HG03025 (cell line): ENCODE measurements around the gene EEPD1.
A peak's percentile ranks its signal among the peaks of the same experiment; 100 is the strongest.
"Not testable (repeated sequence)": the region's sequence is repeated elsewhere in the genome, so short reads cannot be mapped to it uniquely, and the experiment has no call there.

Experiments used
- ATAC-seq: cut with Tn5 transposase; IDR thresholded peaks from one replicate; pipeline ENCODE4 v1.9.1; 2021; ENCODE audit warnings: mild to moderate bottlenecking, moderate library complexity; ENCODE audit not compliant: unreplicated experiment, low FRiP score

Gene EEPD1

DNA sequence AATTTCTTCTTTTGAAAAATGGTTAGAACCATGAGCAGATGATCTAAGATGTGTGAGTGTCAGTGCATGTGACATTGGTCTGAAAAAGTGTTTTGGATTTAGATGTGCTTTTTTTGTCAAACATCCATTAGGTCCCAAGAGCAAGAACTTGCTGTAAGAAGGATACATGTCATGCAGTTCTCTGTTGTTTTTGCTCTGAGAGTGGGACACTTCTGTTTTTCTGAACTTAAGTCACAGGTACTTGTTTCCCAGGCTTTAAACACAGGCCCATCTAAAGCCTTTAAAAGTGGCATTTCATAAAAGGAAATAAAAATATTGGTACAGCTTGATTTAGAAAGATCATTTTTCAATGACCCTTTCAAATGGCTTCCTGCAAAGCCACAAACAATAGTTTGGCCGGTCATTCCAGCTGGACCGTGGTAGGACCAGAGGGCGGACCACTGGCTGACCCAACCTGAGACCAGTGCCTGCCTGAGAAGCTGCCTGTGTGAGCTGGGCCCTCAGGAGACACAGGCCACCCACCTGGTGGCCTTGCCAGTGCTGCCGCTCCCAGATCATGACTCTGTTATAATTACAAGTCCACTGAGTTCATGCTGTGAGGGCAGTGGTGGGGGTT lies 92.7 kb downstream of the EEPD1 start:
- ATAC-seq, result no peak

DNA sequence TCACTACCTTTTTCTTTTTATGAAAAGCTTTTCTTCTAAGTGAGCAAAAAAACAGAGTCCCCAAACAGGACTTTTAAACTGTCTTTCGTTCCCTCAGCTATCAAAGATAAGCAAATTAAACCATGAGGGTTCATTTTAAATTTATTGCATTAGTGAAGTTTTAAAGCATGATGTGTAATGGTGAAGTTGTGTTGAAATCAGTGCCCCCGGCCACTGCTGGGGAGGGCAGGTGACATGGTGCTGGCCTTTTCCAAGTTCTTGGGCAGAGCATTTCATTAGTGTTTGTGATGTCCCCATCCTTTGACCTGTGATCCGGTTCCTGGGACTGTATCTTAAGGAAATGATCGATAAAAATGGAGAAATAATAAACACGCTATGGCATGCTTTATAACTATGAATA lies 96.0 kb downstream of the EEPD1 start:
- no peak for ATAC-seq

DNA sequence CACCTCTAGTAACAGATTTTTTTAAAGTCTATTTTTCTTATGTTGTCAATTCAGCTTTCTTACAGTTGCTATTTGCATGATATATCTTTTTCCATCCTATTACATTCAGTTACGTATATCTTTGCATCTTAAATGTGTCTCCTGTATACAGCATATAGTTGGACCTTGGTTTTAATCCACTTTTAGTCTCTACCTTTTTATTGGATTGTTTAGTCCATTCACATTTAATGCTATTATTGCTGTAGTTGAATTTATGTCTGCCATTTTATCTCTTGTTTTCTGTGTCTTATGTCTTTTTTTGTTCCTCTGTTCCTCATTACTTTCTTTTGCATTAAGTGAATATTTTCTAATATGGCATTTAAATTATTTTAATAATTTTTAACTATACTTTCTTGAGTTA lies 100.6 kb downstream of the EEPD1 start:
- ATAC-seq, result no peak

DNA sequence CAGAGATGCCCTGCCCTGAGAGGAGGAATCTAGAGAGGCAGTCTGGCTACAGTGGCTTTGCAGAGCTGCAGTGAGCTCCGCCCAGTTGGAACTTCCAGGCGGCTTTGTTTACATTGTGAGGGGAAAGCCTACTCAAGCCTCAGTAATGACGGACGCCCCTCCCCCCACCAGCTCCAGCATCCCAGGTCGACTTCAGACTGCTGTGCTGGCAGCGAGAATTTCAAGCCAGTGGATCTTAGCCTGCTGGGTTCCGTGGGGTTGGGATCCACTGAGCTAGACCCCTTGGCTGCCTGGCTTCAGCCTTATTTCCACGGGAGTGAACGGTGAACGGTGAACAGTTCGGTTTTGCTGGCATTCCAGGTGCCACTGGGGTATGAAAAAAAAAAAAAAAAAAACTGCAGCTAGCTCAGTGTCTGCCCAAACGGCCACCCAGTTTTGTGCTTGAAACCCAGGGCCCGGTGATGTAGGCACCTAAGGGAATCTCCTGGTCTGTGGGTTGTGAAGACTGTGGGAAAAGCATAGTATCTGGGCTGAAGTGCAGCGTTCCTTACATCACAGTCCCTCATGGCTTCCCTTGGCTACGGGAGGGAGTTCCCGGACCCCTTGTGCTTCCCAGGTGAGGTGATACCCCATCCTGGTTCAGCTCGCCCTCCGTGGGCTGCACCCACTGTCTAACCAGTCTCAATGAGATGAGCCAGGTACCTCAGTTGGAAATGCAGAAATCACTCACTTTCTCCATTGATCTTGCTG lies 105.6 kb downstream of the EEPD1 start:
- not testable (repeated sequence) for ATAC-seq

DNA sequence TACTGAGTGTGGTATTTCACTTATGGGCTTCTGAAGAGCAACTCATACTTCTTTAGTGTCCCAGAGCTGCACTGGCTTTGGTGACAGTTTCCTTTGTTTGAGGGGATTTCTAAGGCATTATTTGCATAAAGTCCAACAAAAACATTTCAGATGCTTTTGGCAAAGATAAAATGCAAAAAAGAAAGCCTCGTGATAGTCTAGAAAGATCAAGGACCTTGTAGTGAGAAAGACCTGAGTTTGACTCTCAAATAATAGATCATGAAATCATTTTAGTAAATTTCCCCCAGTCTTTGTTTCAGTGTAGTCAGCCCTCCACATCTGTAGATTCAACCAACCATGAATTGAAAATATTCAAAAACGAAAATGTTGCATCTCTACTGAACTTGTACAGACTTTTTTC lies 107.4 kb downstream of the EEPD1 start:
- no peak for ATAC-seq

DNA sequence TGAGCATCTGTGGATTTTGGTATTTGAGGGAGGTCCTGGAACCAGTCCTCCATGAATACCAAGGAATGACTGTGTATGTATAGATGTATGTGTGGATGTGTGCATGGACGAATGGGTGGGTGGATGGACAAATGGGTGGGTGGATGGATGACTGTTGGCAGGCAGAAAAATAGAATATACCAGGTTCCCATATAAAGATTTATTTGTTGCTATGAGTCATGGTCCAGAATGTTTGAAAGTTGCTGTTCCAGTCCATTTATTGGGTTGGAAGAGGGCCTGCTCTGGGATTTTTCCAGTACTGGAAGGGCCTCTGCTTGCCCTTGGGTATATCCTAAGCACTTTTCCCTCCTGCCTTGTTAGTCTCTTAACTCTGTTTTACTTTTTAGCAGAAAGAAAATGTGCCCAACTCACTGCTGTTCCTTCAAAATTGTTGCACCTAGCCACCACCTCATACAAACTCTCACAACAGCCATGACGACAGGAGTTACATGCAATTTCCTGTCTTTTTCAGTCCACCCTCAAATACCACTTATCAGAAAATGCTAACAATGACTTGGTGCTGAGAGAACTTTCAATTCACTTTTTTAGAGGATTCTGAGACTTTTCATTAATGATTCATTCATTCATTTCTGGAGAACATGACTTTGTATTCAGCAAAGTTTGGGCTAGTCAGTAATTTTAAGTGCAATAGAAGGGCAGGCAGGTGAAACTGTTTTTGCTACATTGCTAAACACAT lies 108.1 kb downstream of the EEPD1 start:
- ATAC-seq, result no peak

DNA sequence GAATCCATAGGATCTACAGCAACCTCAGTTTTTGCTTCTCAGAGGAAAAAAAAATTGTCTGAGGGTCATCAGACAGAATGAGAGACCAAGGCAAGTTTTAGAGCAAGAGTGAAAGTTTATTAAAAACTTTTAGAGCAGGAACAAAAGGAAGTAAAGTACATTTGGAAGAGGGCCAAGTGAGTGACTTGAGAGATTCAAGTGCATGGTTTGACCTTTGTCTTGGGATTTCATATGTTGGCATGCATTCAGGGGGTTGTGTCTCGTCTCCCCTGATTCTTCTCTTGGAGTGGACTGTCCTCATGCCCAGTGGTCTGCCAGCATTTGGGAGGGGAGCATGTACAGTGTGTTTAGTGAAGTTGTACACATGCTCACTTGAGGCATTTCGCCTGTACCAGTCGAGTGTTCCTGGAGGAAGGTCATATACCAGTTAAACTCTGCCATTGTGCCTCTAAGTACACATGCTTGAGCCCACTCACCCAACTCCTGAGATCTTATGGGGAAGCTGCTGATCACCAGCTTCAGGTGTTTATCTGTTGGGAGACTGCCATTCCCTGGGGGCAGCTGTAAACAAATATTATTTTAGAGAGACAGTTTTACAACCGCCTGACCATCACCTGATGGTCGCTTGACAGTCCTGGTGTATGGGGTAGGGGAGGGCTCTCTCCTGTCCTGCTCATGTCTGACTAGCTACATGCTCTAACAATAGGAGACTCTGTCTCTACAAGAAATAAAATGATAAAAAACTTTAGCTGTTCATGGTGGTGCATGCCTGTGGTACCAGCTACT lies 109.4 kb downstream of the EEPD1 start:
- no peak for ATAC-seq

DNA sequence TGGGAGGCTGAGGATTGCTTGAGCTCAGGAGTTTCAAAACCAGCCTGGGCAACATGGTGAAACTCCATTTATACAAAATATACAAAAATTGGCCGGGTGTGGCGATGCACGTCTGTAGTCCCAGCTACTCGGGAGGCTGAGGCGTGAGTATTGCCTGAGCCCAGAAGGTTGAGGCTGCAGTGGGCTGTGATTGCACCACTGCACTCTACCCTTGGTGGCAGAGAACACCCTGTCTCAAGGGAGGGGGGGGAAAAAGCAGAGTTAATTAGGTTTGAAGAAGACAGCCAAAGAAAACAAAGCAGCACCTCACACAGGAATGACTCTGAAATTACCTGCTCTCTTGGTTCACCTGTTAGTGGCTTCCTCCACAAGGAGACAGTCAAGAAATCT lies 110.0 kb downstream of the EEPD1 start:
- no peak for ATAC-seq

DNA sequence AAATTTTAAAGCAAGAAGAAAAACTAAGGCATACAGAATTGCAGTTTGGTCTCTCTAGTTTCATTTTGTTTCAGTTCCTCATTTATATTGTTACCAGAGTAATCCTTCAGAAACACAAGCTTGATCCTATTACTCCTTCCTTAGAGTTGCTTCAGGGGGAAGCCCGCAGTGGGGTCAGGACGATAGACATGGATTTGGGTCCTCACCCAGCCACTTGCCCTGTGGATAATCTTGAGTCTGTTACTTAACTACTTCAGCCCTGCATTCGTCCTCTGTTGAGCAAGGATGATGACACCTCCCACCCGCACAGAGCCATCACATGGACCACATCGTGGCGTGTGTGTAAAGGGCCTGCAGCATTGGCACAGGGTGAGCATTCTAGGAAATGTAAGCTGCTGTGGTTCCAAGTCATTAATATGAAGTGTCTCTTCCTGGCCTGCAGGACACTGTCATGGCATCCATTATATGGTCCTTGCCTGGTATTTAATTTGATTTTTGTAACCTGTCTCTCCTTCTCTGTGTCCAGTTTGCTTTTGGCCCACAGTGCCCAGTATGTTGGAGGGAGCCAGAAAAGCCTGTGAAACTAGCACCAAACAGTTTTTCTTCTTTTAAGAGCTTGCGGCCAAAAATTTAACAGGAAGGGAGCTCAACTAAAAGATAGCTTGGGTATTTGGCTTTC lies 111.2 kb downstream of the EEPD1 start:
- ATAC-seq, result peak; percentile 46

DNA sequence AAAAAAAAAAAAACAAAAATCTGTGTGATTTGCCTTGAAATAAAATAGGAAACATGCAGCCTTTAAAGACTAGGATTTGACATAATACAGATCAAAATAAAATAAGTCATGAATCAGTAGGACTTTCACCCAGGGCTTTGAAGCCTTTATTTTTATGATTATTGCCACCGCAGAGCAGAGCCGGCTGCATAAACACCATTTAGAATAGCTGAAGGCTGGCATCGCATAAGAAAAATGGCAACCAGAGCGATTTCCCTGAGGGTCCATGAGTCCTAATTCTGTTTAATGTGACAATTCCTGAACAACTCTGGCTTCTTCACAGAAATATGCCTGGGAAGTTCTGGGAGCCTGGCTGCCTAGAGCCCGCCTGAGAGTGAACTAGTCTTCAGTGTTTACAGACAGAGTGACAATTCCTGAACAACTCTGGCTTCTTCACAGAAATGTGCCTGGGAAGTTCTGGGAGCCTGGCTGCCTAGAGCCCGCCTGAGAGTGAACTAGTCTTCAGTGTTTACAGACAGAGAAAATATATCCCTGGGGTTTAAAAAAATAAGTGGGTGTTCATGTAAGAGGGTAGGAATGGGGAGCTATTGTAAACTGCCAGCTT lies 112.0 kb downstream of the EEPD1 start:
- ATAC-seq, result no peak

DNA sequence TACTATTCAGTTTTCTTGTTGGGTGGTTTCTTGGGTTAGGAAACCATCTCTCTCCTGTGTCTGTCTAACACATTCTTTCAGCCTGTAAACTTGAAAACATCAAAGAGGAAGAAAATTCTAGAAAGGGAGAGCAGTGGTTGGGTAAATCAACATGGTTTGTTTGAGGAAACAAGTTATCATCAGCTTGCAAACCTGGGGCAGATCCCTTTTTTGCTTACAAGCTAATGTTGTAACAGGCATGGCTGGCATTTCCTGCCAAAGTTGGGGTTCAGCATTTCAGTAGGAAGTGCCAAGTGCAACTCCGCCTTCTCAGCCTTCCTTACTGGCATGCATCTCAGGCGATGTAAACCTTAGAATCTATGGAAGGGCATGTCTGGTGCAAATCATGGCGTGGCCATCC lies 112.6 kb downstream of the EEPD1 start:
- no peak for ATAC-seq

DNA sequence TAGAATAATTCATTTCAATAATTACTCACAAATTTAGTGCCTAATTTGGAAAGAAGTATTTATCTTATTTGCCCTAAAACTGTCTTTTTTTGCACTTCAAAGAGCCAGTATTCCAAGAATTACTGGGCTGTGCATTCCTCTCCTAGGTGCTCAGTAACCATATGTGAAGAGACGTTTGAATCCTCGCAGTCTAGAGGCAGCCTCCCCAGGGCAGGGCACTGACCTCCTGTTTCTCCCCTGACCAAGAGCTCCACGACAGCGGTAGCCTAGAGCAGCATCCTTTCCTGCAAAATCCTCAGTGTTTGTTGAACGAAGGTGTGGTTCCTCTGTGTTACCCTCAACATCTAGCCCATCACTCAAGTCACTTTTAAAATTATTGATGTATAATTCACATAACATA lies 113.1 kb downstream of the EEPD1 start:
- ATAC-seq, result no peak

DNA sequence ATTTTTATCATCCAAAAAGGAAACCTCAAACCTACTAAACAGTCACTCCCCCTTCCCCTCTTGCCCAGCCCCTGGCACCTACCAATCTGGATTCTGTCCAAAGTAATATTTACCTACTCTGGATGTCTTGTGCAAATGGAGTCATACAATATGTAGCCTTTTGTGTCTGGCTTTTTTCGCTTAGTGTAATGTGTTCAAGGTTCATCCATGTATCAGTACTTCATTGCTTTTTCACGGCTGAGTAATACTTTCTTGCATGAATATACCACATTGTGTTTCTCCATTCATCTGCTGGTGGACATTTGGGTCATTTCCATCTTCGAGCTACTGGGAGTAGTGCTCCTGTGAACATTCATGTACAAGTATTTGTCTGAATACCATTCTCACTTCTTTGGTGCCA lies 113.6 kb downstream of the EEPD1 start:
- no peak for ATAC-seq

DNA sequence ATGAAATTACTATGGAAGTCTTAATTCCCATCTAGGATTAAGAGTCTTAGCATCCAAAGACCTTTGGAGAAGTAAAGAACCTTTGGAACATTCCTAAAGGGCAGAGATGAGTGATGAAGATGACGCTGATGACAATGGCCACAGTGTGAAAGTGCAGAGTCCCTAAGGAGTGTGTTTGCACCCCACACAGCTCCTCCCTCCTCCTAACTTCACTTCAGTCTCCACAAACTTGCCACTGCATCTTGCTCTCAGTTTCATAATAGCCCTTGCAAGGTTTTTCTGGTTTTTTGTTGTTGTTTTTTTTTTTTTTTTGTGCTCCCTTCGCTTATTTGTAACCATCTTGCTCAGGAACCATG lies 119.1 kb downstream of the EEPD1 start:
- ATAC-seq, result no peak

DNA sequence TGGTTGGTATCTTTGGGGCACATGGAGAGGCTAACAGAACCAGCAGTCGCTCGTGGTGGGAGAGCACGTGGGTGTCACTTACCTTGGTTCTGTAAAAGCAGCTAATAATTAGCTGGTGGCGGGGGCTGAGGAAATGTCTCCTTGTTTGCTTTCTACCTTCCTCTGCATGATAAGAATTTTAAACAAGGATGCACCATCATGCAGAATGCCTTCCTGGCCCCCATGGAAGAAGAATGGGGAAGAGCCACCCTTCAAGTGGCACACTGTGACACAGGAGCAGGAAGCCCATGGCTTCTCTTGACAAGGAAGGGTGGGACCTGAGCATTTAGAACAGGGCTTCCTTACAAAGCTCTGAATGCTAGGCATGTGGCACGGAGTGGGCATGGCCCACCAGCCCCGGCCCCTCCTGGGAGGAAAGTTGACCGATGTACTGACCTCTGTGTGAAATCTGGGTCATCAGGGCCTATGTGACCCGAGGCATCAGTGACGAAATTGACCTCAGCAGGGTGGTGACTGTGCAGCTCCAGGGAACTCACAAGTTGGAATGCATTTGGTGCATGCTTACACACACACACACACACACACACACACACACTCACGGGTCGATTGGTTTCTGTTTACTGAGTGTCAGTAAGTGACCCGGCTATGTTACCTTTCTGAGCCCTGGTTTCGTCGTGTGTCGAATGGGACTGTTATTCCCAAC lies 119.7 kb downstream of the EEPD1 start:
- ATAC-seq, result no peak

DNA sequence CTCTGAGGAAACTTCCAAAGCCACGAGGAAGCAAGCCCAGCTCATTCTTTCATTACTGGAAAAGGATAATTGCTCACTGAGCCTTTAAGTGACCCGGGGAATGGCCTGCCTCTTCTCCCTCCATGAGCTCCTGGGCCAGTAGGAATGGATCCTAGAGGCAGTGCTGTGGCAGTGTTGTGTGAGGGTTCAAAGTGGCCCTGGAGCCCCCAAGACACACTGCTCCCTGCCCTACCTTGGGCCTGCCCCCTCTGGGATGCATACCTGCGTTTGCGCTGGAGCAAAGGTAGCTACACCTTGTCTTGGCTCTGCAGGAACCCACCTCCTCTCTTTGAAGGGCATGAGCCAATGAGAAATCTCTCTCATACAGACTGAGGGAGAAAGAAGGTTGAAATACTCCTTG lies 120.8 kb downstream of the EEPD1 start:
- no peak for ATAC-seq

DNA sequence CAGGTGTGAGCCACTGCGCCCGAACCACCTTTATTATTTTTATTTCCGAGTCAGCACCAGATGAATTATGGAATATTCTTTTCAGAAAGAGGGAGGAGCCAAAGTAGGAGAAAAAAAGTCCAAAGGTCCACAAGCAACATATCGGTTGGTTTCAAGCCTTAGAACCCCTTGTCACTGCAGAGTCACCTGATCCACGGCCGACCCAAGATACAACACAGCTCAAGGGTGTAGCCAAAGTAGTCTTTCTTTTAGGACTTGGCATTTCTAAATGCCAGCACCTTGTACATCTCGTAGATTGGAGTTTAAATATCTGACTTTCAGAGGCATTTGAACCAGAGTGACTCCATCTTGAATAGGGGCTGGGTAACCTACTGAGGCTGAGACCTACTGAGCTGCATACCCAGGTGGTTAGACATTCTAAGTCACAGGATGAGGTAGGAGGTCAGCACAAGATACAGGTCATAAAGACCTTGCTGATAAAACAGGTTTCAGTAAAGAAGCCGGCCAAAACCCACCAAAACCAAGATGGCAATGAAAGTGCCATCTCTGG lies 122.8 kb downstream of the EEPD1 start:
- no peak for ATAC-seq

DNA sequence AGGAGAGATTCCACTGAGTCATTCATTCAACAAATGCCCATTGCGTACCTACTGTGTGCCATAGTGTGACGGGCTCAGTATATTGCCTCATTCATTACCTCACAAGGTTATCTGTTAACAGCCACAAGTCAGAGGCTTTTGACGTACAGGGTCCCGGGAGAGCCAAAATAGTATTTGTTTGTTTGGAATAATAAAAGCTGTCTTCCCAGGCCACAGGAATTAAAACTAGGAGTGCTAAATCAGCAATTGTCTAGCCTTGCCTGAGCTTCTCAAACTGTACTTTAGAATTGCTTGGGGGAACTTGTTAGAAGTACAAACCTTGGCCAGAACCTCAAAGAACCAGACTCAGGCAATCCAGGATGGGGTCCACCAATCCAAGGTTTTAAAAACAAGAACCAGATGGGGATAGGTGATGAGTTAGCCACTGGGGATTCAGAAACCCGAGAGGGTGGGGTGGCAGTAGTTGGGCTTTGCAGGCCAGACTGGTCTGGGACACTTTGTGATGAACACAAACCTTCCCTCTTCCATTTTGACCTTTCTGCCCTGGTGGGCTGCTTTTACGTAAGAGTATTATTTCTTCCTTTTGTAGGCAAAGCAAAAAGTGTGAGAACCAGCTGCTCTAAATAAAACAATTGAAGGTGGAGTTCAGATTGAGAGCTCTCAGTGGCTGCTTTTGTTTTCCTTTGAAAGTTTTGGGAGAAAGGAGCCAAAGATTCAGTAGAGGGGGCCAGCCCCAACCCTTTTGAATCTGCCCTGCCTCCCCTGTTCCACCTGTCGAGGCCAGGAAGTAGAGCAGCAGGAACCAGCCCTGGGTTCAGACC lies 123.6 kb downstream of the EEPD1 start:
- ATAC-seq, result no peak

DNA sequence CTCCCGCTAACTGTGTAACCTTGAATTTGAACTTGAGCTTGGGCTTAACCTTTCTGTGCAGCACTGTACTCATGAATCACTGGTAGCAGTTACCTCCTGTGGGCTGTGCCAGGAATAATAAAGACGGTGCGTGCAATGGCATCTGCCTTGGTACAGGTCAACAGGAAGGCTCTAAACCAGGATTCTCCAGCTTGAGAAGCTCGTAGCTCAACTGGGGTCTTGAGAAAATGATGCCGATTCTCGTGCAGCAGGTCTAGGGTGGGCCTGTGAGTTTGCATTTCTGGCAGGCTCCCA lies 124.1 kb downstream of the EEPD1 start:
- no peak for ATAC-seq
